K562 (cell line): ENCODE measurements around the gene CRYM.

Source experiments
- BHLHE40 ChIP-seq: IDR thresholded peaks from 2 replicates; pipeline ENCODE4 v1.6.1; 2011; ENCODE audit warnings: low read length, improper control_type of control experiment
- CEBPB ChIP-seq: fragments of 450-650 bp; IDR thresholded peaks from 2 replicates; pipeline ENCODE4 v1.6.1; 2016; ENCODE audit warnings: missing genetic modification characterization, missing compliant biosample characterization
- POLR2AphosphoS2 ChIP-seq: IDR thresholded peaks from 2 replicates; pipeline ENCODE4 v1.6.1; 2012; ENCODE audit warnings: low read length, improper control_type of control experiment
- POLR2AphosphoS5 ChIP-seq: IDR thresholded peaks from 2 replicates; pipeline ENCODE4 v1.6.1; 2011; ENCODE audit warnings: mild to moderate bottlenecking, low read depth, low read length, moderate library complexity; ENCODE audit not compliant: control insufficient read depth, insufficient read depth
- RBM14 ChIP-seq: fragments of 200-400 bp; formaldehyde crosslinking; IDR thresholded peaks from 2 replicates; pipeline ENCODE4 v1.6.1; 2018; ENCODE audit warnings: low read depth, mild to moderate bottlenecking, low read length, moderate library complexity, borderline replicate concordance; ENCODE audit not compliant: insufficient read depth
- SAP30 ChIP-seq: fragments of 200-600 bp; sonication (generic); IDR thresholded peaks from 2 replicates; pipeline ENCODE4 v1.6.1; 2012; ENCODE audit warnings: borderline replicate concordance, low read depth, mild to moderate bottlenecking, moderate library complexity, low read length, control low read depth, inconsistent platforms; ENCODE audit not compliant: insufficient read depth, poor library complexity, severe bottlenecking
- ZNF217 ChIP-seq: sonication (generic); formaldehyde crosslinking; IDR thresholded peaks from 2 replicates; pipeline ENCODE4 v1.8.0; 2022; ENCODE audit warnings: mild to moderate bottlenecking, missing genetic modification reagents
- ZNF589 ChIP-seq: fragments of 200-800 bp; sonication (Bioruptor generic); IDR thresholded peaks from 2 replicates; pipeline ENCODE4 v1.6.1; 2016; ENCODE audit warnings: low read depth, missing genetic modification characterization, missing compliant biosample characterization
- ZNF79 ChIP-seq: fragments of 250-450 bp; sonication (Bioruptor Pico); IDR thresholded peaks from 2 replicates; pipeline ENCODE4 v1.4.0; 2020; ENCODE audit warnings: low read depth, mild to moderate bottlenecking, moderate library complexity
- TF ChIP-seq, protein P1 (sequence below), 3 experiments: IDR thresholded peaks in 2 of 3; conservative IDR thresholded peaks in 1 of 3; 2 replicates each; pipeline ENCODE4 v1.5.1; 2011 to 2012; ENCODE audit warnings: low read length in 3 of 3, mild to moderate bottlenecking in 3 of 3, control low read depth in 2 of 3, improper control_type of control experiment in 1 of 3, inconsistent platforms in 1 of 3, low read depth in 1 of 3, mixed read lengths in 1 of 3, moderate library complexity in 1 of 3; ENCODE audit not compliant: insufficient read depth in 2 of 3
- TF ChIP-seq, protein P2 (sequence below): fragments of 450-650 bp; formaldehyde crosslinking; conservative IDR thresholded peaks from 2 replicates; pipeline ENCODE4 v1.4.0; 2022; ENCODE audit warnings: mild to moderate bottlenecking, missing genetic modification characterization
- TF ChIP-seq, protein P3 (sequence below): sonication (generic); formaldehyde crosslinking; IDR thresholded peaks from 2 replicates; pipeline ENCODE4 v1.8.1; 2023; ENCODE audit warnings: mild to moderate bottlenecking, missing genetic modification reagents

DNA sequence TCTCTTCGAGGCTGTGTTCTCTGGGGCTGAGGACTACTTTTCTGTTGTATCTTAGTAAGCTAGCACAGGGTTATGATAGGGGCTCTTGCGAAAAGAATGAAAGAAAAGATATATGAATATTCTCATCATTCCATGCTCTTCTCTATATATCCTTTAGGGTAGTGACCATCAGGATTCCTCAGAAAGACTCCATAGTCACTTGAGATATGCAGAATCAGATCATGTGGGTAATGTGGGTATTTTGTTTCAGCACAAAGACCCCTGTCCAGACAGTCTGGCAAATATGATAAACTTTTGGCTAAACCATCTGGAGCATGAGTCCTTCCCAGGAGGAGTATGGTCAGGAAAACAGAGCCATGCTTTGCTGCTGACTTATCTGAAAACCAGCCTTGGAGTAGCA lies 21.5 kb downstream of the CRYM start:
- TF ChIP-seq ZNF589: no peak
- TF ChIP-seq, protein P1, sequence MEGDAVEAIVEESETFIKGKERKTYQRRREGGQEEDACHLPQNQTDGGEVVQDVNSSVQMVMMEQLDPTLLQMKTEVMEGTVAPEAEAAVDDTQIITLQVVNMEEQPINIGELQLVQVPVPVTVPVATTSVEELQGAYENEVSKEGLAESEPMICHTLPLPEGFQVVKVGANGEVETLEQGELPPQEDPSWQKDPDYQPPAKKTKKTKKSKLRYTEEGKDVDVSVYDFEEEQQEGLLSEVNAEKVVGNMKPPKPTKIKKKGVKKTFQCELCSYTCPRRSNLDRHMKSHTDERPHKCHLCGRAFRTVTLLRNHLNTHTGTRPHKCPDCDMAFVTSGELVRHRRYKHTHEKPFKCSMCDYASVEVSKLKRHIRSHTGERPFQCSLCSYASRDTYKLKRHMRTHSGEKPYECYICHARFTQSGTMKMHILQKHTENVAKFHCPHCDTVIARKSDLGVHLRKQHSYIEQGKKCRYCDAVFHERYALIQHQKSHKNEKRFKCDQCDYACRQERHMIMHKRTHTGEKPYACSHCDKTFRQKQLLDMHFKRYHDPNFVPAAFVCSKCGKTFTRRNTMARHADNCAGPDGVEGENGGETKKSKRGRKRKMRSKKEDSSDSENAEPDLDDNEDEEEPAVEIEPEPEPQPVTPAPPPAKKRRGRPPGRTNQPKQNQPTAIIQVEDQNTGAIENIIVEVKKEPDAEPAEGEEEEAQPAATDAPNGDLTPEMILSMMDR (IDR thresholded peaks at IDR 0.05 in 2 of 3, conservative IDR thresholded peaks at IDR 0.05 in 1 of 3; ENCODE audit: insufficient read depth in 2 of 3, low read depth in 1 of 3, low read length in 3 of 3): no peak
- TF ChIP-seq, protein P2, sequence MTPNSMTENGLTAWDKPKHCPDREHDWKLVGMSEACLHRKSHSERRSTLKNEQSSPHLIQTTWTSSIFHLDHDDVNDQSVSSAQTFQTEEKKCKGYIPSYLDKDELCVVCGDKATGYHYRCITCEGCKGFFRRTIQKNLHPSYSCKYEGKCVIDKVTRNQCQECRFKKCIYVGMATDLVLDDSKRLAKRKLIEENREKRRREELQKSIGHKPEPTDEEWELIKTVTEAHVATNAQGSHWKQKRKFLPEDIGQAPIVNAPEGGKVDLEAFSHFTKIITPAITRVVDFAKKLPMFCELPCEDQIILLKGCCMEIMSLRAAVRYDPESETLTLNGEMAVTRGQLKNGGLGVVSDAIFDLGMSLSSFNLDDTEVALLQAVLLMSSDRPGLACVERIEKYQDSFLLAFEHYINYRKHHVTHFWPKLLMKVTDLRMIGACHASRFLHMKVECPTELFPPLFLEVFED (CRISPR knock-in tag): no peak
- no peak for TF ChIP-seq CEBPB
- TF ChIP-seq BHLHE40: no peak
- TF ChIP-seq POLR2AphosphoS5: no peak
- TF ChIP-seq ZNF79 (CRISPR knock-in tag): no peak
- TF ChIP-seq, protein P3, sequence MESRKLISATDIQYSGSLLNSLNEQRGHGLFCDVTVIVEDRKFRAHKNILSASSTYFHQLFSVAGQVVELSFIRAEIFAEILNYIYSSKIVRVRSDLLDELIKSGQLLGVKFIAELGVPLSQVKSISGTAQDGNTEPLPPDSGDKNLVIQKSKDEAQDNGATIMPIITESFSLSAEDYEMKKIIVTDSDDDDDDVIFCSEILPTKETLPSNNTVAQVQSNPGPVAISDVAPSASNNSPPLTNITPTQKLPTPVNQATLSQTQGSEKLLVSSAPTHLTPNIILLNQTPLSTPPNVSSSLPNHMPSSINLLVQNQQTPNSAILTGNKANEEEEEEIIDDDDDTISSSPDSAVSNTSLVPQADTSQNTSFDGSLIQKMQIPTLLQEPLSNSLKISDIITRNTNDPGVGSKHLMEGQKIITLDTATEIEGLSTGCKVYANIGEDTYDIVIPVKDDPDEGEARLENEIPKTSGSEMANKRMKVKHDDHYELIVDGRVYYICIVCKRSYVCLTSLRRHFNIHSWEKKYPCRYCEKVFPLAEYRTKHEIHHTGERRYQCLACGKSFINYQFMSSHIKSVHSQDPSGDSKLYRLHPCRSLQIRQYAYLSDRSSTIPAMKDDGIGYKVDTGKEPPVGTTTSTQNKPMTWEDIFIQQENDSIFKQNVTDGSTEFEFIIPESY (CRISPR knock-in tag): no peak
- no peak for TF ChIP-seq SAP30
- TF ChIP-seq POLR2AphosphoS2: no peak
- no peak for TF ChIP-seq ZNF217 (CRISPR knock-in tag)
- TF ChIP-seq RBM14: no peak
